GM12891 (cell line): ENCODE data around the gene SLC16A4.

Experiments used
- PAX5 ChIP-seq: IDR thresholded peaks from 2 replicates; pipeline ENCODE4 v1.6.1; 2011; ENCODE audit warnings: low read length, moderate library complexity, mild to moderate bottlenecking; ENCODE audit not compliant: insufficient read depth, severe bottlenecking
- POLR2A ChIP-seq: IDR thresholded peaks from 2 replicates; pipeline ENCODE4 v1.6.1; 2011; ENCODE audit warnings: low read depth, low read length, control low read depth
- POLR2AphosphoS5 ChIP-seq: IDR thresholded peaks from 2 replicates; pipeline ENCODE4 v1.6.1; 2011; ENCODE audit warnings: low read depth, low read length, control low read depth
- POU2F2 ChIP-seq: IDR thresholded peaks from 2 replicates; pipeline ENCODE4 v1.6.1; 2011; ENCODE audit warnings: low read depth, mild to moderate bottlenecking, control low read depth, low read length, moderate library complexity
- SPI1 ChIP-seq: IDR thresholded peaks from 2 replicates; pipeline ENCODE4 v1.6.1; 2011; ENCODE audit warnings: low read depth, low read length, control low read depth
- TAF1 ChIP-seq: IDR thresholded peaks from 2 replicates; pipeline ENCODE4 v1.6.1; 2011; ENCODE audit warnings: low read depth, low read length, control low read depth

DNA sequence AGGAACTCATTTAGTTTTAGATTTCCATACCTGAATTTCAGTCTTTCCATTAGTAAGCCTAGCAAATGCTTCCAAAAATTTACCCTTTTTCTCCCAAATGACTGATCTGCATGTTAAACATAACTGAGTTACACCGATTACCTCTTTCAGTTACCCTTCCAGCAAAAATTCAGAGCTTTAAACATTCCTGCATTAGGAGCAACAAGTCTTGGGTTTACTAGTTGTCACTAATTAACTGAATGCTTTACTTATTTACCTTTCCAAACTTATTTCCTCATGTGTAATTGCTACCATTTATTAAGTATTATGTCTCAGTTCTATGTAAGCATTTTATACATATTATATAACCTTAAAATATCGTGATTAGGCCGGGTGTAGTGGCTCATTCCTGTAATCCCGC lies 13.6 kb upstream of the SLC16A4 start:
- no peak for TF ChIP-seq POLR2AphosphoS5
- no peak for TF ChIP-seq POLR2A
- no peak for TF ChIP-seq TAF1
- TF ChIP-seq POU2F2 = no peak
- no peak for TF ChIP-seq SPI1
- TF ChIP-seq PAX5 = no peak
